Tibial nerve (tissue), 4 donors: Measurements from ENCODE around the gene RAG2.

ENCODE experiments used
- CTCF ChIP-seq, 5 experiments: fragments of 200-600 bp in 3 of 5; fragments of 450-650 bp in 2 of 5; sonication (generic) in 3 of 5; IDR thresholded peaks; one replicate each; pipeline ENCODE4 v1.5.1; 2016 to 2019; ENCODE audit warnings: antibody characterized with exemption in 5 of 5, mild to moderate bottlenecking in 3 of 5, moderate library complexity in 2 of 5
- EP300 ChIP-seq, 2 donors: sonication (generic); formaldehyde crosslinking; IDR thresholded peaks; one replicate each; pipeline ENCODE4 v1.6.1; 2017; ENCODE audit warnings: antibody characterized with exemption in 2 of 2, mild to moderate bottlenecking in 1 of 2
- POLR2A ChIP-seq, 2 donors: fragments of 450-650 bp; IDR thresholded peaks; one replicate each; pipeline ENCODE4 v1.6.1; 2017; ENCODE audit warnings: antibody characterized with exemption in 2 of 2, mild to moderate bottlenecking in 2 of 2, moderate library complexity in 2 of 2

DNA sequence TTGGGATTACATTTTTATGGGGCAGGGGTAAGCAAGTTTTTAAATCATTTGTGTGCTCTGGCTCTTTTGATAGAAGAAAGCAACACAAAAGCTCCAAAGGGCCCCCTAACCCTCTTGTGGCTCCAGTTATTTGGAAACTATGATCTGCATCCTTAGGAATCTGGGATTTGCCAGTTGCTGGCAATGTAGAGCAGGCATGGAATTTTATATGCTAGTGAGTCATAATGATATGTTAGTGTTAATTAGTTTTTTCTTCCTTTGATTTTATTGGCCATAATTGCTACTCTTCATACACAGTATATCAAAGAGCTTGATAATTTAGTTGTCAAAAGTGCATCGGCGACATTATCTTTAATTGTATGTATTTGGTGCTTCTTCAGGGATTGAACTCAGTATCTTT is 20.2 kb downstream of the RAG2 start:
- no peak for TF ChIP-seq EP300 (IDR thresholded peaks at IDR 0.05)
- no peak for TF ChIP-seq POLR2A (IDR thresholded peaks at IDR 0.05)
- TF ChIP-seq CTCF (IDR thresholded peaks at IDR 0.05): no peak
